Transverse colon (tissue), 4 donors: ENCODE results near the gene NFAT5. TPM values are rescaled to one million over a fixed set of nuclear protein-coding genes. Genes with fewer than 3 reads are reported as not detected.

ENCODE experiments used
- DNase-seq: peaks from one replicate; pipeline ENCODE4 v3.0.0-alpha.2; 2019
- H3K27ac ChIP-seq, 4 donors: fragments of 200-600 bp; sonication (generic); 2 replicates each; pipeline ENCODE4 v1.5.1; 2016 to 2018; ENCODE audit warnings: inconsistent platforms in 4 of 4
- H3K27me3 ChIP-seq: fragments of 200-600 bp; sonication (generic); 2 replicates; pipeline ENCODE4 v1.5.1; 2017; ENCODE audit warnings: inconsistent platforms
- H3K36me3 ChIP-seq, 4 donors: fragments of 200-600 bp; sonication (generic); 2 replicates each; pipeline ENCODE4 v1.5.1; 2017 to 2019; ENCODE audit warnings: inconsistent platforms in 4 of 4
- H3K4me1 ChIP-seq, 4 donors: fragments of 200-600 bp; sonication (generic); 2 replicates each; pipeline ENCODE4 v1.5.1; 2017 to 2020; ENCODE audit warnings: inconsistent platforms in 4 of 4
- H3K4me3 ChIP-seq, 4 donors: fragments of 200-600 bp; sonication (generic); 1 replicate in 1 of 4; 2 replicates in 3 of 4; pipeline versions ENCODE4 v1.5.1 to v1.6.1; 2017 to 2019; ENCODE audit warnings: inconsistent platforms in 4 of 4
- H3K9me3 ChIP-seq, 2 donors: fragments of 200-600 bp; sonication (generic); 2 replicates each; pipeline ENCODE4 v1.5.1; 2017 to 2019; ENCODE audit warnings: inconsistent platforms in 2 of 2
- EP300 ChIP-seq: sonication (generic); formaldehyde crosslinking; IDR thresholded peaks from one replicate; pipeline ENCODE4 v1.6.1; 2017; ENCODE audit warnings: antibody characterized with exemption, low read depth
- POLR2A ChIP-seq: fragments of 450-650 bp; IDR thresholded peaks from one replicate; pipeline ENCODE4 v1.6.1; 2016; ENCODE audit warnings: antibody characterized with exemption, mild to moderate bottlenecking, moderate library complexity
- POLR2AphosphoS5 ChIP-seq, 3 donors: sonication (generic); formaldehyde crosslinking; IDR thresholded peaks; one replicate each; pipeline ENCODE4 v1.6.1; 2016; ENCODE audit warnings: antibody characterized with exemption in 3 of 3
- WGBS, 2 donors: methylation state at CpG; one replicate each; pipeline ENCODE4 v1.1.5; 2018; ENCODE audit warnings: low coverage in 1 of 2; 5-methylcytosine and 5-hydroxymethylcytosine counted together
- in situ Hi-C, 4 donors: fragments of 200-750 bp; cut with MboI; loops; one replicate each; pipeline versions ENCODE4 v1.15.0 to v1.15.1; 2017; ENCODE audit warnings: low sequenced_read_pairs in 3 of 4, low pct_ligation_motif_present in 1 of 4, low pct_unique_long_range_greater_than_20kb in 1 of 4
- intact Hi-C: fragments of 100-400 bp; cut with DNase I; formaldehyde crosslinking; loops from one replicate; pipeline ENCODE4 v1.15.1; 2023; ENCODE audit warnings: low total_unique reads
- total RNA-seq, 4 donors: library from RNA; depleted of rRNA; stranded (reverse); fragments of >200 nt; gene quantifications; one replicate each; pipeline ENCODE4 v1.1.0, GENCODE V29; 2016
- TF ChIP-seq, protein P1 (sequence below), 5 experiments: fragments of 200-600 bp in 3 of 5; fragments of 450-650 bp in 2 of 5; sonication (generic) in 3 of 5; IDR thresholded peaks; 1 replicate in 2 of 5; 2 replicates in 3 of 5; pipeline ENCODE4 v1.5.1; 2016 to 2017; ENCODE audit warnings: antibody characterized with exemption in 5 of 5, inconsistent platforms in 3 of 5, mild to moderate bottlenecking in 2 of 5, moderate library complexity in 1 of 5

NFAT5 gene
- total RNA-seq, 4 donors from 2014 or later, result 37.3 to 131 (median 88.8) TPM

- peaks cover 0 to 45% (median 18%) of the 10 kb centered on the region in 4 donors for H3K36me3 ChIP-seq
- no peak overlapping the region for H3K27ac ChIP-seq
- in situ Hi-C loops, result no loop called here
- no peaks in the 10 kb centered on the region for H3K9me3 ChIP-seq
- peaks cover 0 to 8% (median 0%) of the 10 kb centered on the region in 4 donors for H3K4me1 ChIP-seq
- H3K27me3 ChIP-seq, result no peaks in the 10 kb centered on the region
- no peak overlapping the region for H3K4me3 ChIP-seq
- TF ChIP-seq, protein P1, sequence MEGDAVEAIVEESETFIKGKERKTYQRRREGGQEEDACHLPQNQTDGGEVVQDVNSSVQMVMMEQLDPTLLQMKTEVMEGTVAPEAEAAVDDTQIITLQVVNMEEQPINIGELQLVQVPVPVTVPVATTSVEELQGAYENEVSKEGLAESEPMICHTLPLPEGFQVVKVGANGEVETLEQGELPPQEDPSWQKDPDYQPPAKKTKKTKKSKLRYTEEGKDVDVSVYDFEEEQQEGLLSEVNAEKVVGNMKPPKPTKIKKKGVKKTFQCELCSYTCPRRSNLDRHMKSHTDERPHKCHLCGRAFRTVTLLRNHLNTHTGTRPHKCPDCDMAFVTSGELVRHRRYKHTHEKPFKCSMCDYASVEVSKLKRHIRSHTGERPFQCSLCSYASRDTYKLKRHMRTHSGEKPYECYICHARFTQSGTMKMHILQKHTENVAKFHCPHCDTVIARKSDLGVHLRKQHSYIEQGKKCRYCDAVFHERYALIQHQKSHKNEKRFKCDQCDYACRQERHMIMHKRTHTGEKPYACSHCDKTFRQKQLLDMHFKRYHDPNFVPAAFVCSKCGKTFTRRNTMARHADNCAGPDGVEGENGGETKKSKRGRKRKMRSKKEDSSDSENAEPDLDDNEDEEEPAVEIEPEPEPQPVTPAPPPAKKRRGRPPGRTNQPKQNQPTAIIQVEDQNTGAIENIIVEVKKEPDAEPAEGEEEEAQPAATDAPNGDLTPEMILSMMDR (IDR thresholded peaks at IDR 0.05), result no peak
- TF ChIP-seq EP300 (no peak), POLR2AphosphoS5 (IDR thresholded peaks at IDR 0.05) (no peak), POLR2A (no peak)
- 71 to 96% methylated on average over 2 of the region's 2 CpGs for WGBS, 2 donors
- intact Hi-C loops, result no loop called here
- DNase-seq, result no peak
Observed at GRCh38 chr16:69672315-69672997, 106.7 kb downstream of the NFAT5 start.

DNA sequence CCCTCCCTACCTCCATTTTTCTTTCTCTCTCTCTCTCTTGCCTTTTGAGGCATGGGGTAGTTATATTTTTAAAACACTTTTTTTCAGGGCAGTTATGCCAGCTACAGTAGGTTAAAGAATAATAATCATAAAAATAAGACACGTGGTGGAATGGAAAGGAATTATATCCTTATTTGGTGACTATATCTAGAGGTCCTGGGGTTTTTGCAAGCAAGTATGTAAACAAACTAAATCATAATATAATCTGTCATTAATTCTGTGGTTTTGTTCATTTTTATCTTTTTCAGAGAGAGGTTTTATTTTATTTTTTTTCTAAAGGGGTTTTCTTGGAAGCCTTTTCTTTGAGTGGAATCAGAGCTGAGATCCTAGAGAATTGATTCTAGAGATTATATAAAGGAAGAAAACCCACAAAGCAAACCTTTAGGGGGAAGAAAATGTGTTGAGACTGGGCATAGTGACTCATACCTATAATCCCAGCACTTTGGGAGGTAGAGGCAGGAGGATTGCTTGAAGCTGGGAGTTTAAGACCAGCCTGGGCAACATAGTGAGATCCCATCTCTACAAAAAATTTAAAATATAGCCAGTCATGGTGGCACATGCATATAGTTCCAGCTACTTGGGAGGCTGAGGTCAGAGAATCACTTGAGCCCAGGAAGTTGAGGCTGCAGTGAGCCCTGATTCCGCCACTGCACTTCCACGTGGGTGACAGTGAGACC is 107.4 kb downstream of the NFAT5 start:
- no peak for DNase-seq
- H3K4me1 ChIP-seq, result peaks cover 0 to 8% (median 0%) of the 10 kb centered on the region in 4 donors
- H3K4me3 ChIP-seq, result no peak overlapping the region
- H3K27ac ChIP-seq, result no peak overlapping the region
- no peaks in the 10 kb centered on the region for H3K9me3 ChIP-seq
- TF ChIP-seq, protein P1 (IDR thresholded peaks at IDR 0.05), result no peak
- TF ChIP-seq EP300 (no peak), POLR2AphosphoS5 (IDR thresholded peaks at IDR 0.05) (no peak), POLR2A (no peak)
- H3K36me3 ChIP-seq, result peaks cover 0 to 48% (median 20%) of the 10 kb centered on the region in 4 donors
- in situ Hi-C loops, result no loop called here
- no peaks in the 10 kb centered on the region for H3K27me3 ChIP-seq
- intact Hi-C loops, result no loop called here
- WGBS, 2 donors, result 29 to 79% methylated on average over 1 to 3 of the region's 3 CpGs

DNA sequence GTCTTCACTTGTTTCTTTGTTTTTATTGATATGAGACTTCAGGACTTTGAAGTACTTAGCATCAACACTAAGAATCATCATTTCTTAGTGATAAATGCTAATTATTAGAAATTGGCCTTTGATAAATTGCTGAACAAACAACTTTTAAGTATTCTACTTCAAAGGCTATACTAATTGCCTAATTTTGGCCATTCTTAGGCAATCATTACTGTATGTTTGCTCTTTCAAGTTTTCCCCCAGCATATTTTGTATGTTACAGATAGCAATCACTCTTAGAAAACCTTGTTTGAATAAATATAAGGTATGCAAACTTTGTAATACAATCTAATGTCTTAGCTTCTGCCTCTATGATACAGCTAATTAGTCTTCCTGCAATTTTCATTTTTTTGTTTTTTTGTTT is 114.6 kb downstream of the NFAT5 start:
- Histone ChIP-seq H3K27me3 (no peaks in the 10 kb centered on the region), H3K4me1 (no peaks in the 10 kb centered on the region), H3K4me3 (no peak overlapping the region), H3K27ac (no peak overlapping the region), H3K36me3 (peaks cover 0 to 63% (median 30%) of the 10 kb centered on the region in 4 donors), H3K9me3 (no peaks in the 10 kb centered on the region)
- intact Hi-C loops (no loop called here), in situ Hi-C loops (no loop called here)
- no peak for DNase-seq
- no peak for TF ChIP-seq POLR2A
- no peak for TF ChIP-seq POLR2AphosphoS5 (IDR thresholded peaks at IDR 0.05)
- TF ChIP-seq EP300, result no peak
- TF ChIP-seq, protein P1 (IDR thresholded peaks at IDR 0.05), result no peak

DNA sequence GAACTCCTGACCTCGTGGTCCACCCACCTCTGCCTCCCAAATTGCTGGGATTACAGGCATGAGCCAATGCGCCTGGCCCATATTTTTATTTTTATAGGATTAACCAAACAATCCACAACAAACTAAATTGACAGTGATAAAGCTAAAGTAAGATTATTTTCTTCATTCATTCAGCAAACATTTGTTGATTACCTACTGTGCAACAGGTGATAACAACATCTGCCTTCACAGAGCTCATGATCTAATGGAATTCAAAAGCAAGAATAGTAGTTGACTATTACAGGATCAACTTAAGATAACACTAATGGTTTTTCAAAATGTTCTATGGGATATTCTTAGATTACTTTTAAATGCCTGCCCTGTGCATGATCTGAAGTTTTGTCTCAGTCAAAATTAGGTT is 122.8 kb downstream of the NFAT5 start:
- in situ Hi-C loops (no loop called here), intact Hi-C loops (no loop called here)
- Histone ChIP-seq H3K27me3 (no peaks in the 10 kb centered on the region), H3K4me1 (no peaks in the 10 kb centered on the region), H3K36me3 (peaks cover 0 to 32% (median 12%) of the 10 kb centered on the region in 4 donors), H3K27ac (no peak overlapping the region), H3K9me3 (no peaks in the 10 kb centered on the region), H3K4me3 (no peak overlapping the region)
- no peak for TF ChIP-seq EP300
- no peak for TF ChIP-seq POLR2AphosphoS5 (IDR thresholded peaks at IDR 0.05)
- TF ChIP-seq, protein P1 (IDR thresholded peaks at IDR 0.05), result no peak
- no peak for TF ChIP-seq POLR2A
- WGBS, 2 donors, result 89 to 100% methylated on average over 2 of the region's 2 CpGs
- no peak for DNase-seq
